B cell (primary cell): ENCODE results near the gene UCN3. TPM values are rescaled to one million over a fixed set of nuclear protein-coding genes. Genes with fewer than 3 reads are reported as not detected.
"Not testable (repeated sequence)": the region's sequence is repeated elsewhere in the genome, so short reads cannot be mapped to it uniquely, and the experiment has no call there.

Experiments used
- ATAC-seq: fragments of 200-7000 bp; cut with Tn5 transposase; one replicate; pipeline ENCODE4 v1.10.0; 2021; ENCODE audit warnings: low read depth, mild to moderate bottlenecking, moderate number of reproducible peaks, moderate library complexity
- CTCF ChIA-PET: fragments of 350-600 bp; sonication (Branson Sonifier 250); formaldehyde crosslinking; loops from one replicate; lab custom pipeline; 2021; ENCODE audit warnings: antibody characterized with exemption, inconsistent platforms; lab: Charles Lee
- POLR2A ChIA-PET: fragments of 350-600 bp; sonication (Branson Sonifier 250); formaldehyde crosslinking; loops from one replicate; lab custom pipeline; 2021; ENCODE audit warnings: antibody characterized with exemption; lab: Charles Lee
- DNase-seq: peaks from one replicate; pipeline ENCODE4 v3.0.0; 2013
- H2AFZ ChIP-seq: 2 replicates; pipeline ENCODE4 v1.6.1; 2012; ENCODE audit warnings: mild to moderate bottlenecking, low read depth, low read length; ENCODE audit not compliant: insufficient read depth, poor library complexity, severe bottlenecking
- H3K27ac ChIP-seq, 2 donors: 1 replicate in 1 of 2; 2 replicates in 1 of 2; pipeline ENCODE4 v1.5.1; 2012 to 2013; ENCODE audit warnings: low read length in 2 of 2, mild to moderate bottlenecking in 2 of 2, moderate library complexity in 1 of 2
- H3K27me3 ChIP-seq, 4 experiments: fragments of 200-600 bp in 1 of 4; sonication (generic) in 1 of 4; replicated peaks in 1 of 4; 1 replicate in 2 of 4; 2 replicates in 2 of 4; pipeline versions ENCODE4 v1.6.1 to v1.7.0; 2013 to 2016; ENCODE audit warnings: low read length in 3 of 4, mild to moderate bottlenecking in 2 of 4, mixed read lengths in 1 of 4, moderate library complexity in 1 of 4; ENCODE audit not compliant: insufficient read depth in 4 of 4, control insufficient read depth in 3 of 4; ENCODE audit errors: control extremely low read depth in 1 of 4
- H3K36me3 ChIP-seq, 2 experiments: replicated peaks in 1 of 2; 1 replicate in 1 of 2; 2 replicates in 1 of 2; pipeline versions ENCODE4 v1.6.1 to v1.7.1; 2013; ENCODE audit warnings: low read length in 1 of 2; ENCODE audit not compliant: insufficient read depth in 2 of 2, control insufficient read depth in 1 of 2; ENCODE audit errors: control extremely low read depth in 1 of 2, extremely low read depth in 1 of 2
- H3K4me1 ChIP-seq, 2 donors: fragments of 200-600 bp in 1 of 2; sonication (generic) in 1 of 2; 1 replicate in 1 of 2; 2 replicates in 1 of 2; pipeline versions ENCODE4 v1.5.1 to v1.6.1; 2013 to 2017; ENCODE audit warnings: low read length in 2 of 2; ENCODE audit not compliant: control insufficient read depth in 2 of 2, insufficient read depth in 2 of 2
- H3K4me2 ChIP-seq: replicated peaks from 2 replicates; pipeline ENCODE3; 2012; ENCODE audit warnings: mild to moderate bottlenecking, low read depth, low read length; ENCODE audit not compliant: poor library complexity, severe bottlenecking
- H3K4me3 ChIP-seq, 5 experiments: fragments of 200-600 bp in 1 of 5; sonication (generic) in 1 of 5; 1 replicate in 3 of 5; 2 replicates in 2 of 5; pipeline versions ENCODE4 v1.5.1 to v1.7.0; 2011 to 2016; ENCODE audit warnings: low read length in 4 of 5, mild to moderate bottlenecking in 4 of 5, low read depth in 2 of 5, control low read depth in 1 of 5, moderate library complexity in 1 of 5; ENCODE audit not compliant: insufficient read depth in 1 of 5; ENCODE audit errors: control extremely low read depth in 1 of 5, extremely low read depth in 1 of 5
- H3K79me2 ChIP-seq: fragments of 200-600 bp; sonication (generic); one replicate; pipeline ENCODE4 v1.6.0; 2016; ENCODE audit warnings: low read length; ENCODE audit not compliant: control insufficient read depth, insufficient read depth
- H3K9ac ChIP-seq: fragments of 200-600 bp; sonication (generic); 2 replicates; pipeline ENCODE4 v1.6.1; 2017; ENCODE audit warnings: mild to moderate bottlenecking, low read length, moderate library complexity
- H3K9me3 ChIP-seq, 3 donors: one replicate each; pipeline versions ENCODE4 v1.6.1 to v1.7.1; 2013; ENCODE audit warnings: low read length in 2 of 3; ENCODE audit not compliant: control insufficient read depth in 2 of 3, insufficient read depth in 1 of 3; ENCODE audit errors: control extremely low read depth in 1 of 3
- H4K20me1 ChIP-seq: 2 replicates; pipeline ENCODE4 v1.6.0; 2012; ENCODE audit warnings: mild to moderate bottlenecking, low read length; ENCODE audit not compliant: insufficient read depth, control insufficient read depth, poor library complexity, severe bottlenecking
- H3K27ac Mint-ChIP-seq: one replicate; pipeline ENCODE4 v1.8.0; 2021; ENCODE audit warnings: mixed read lengths
- H3K27me3 Mint-ChIP-seq: one replicate; pipeline ENCODE4 v1.8.0; 2021; ENCODE audit warnings: mixed read lengths
- H3K4me1 Mint-ChIP-seq: one replicate; pipeline ENCODE4 v1.8.0; 2021; ENCODE audit warnings: mixed read lengths
- H3K4me3 Mint-ChIP-seq: one replicate; pipeline ENCODE4 v1.8.0; 2021; ENCODE audit warnings: mixed read lengths
- H3K9me3 Mint-ChIP-seq: one replicate; pipeline ENCODE4 v1.8.0; 2022; ENCODE audit warnings: mixed read lengths; ENCODE audit not compliant: insufficient read depth
- CTCF ChIP-seq: fragments of 200-600 bp; IDR thresholded peaks from one replicate; pipeline ENCODE4 v1.8.0; 2022; ENCODE audit warnings: antibody characterized with exemption, mild to moderate bottlenecking
- EZH2 ChIP-seq: IDR thresholded peaks from 2 replicates; pipeline ENCODE4 v1.6.1; 2012; ENCODE audit warnings: borderline replicate concordance, low read depth, mild to moderate bottlenecking, moderate library complexity, low read length; ENCODE audit not compliant: insufficient read depth, poor library complexity, severe bottlenecking
- WGBS: methylation state at CpG from one replicate; pipeline ENCODE4 v1.1.5; 2013; ENCODE audit warnings: missing lambda C conversion rate; ENCODE audit not compliant: insufficient coverage; 5-methylcytosine and 5-hydroxymethylcytosine counted together
- intact Hi-C: fragments of 100-400 bp; cut with micrococcal nuclease; formaldehyde crosslinking; loops from one replicate; pipeline ENCODE4 v1.10.0; 2022
- polyA plus RNA-seq: library from polyadenylated mRNA; depleted of rRNA; stranded (reverse); fragments of >200 nt; gene quantifications from 2 replicates; pipeline ENCODE4 v1.2.3, GENCODE V29; 2012
- total RNA-seq, 2 donors: library from RNA; stranded (reverse); fragments of 120-200 nt in 1 of 2; gene quantifications; 1 replicate in 1 of 2; 2 replicates in 1 of 2; pipeline versions ENCODE4 v1.2.3 to v1.2.4, GENCODE V29; 2013 to 2022

UCN3 gene
- total and polyA plus RNA-seq, 2 donors (not counting 1 experiment from before 2014, with no cell fraction given) = not detected

- H3K4me3 ChIP-seq = no peak overlapping the region
- H3K27me3 ChIP-seq = peaks cover 0 to 8% (median 3%) of the 10 kb centered on the region in 4 experiments
- no peak for ATAC-seq
- no CpG with 5 or more reads among the region's 1 CpG for WGBS
- no peak for TF ChIP-seq CTCF
- no peak for TF ChIP-seq EZH2
- peaks cover under 1% of the 10 kb centered on the region in 2 donors for H3K4me1 ChIP-seq
- no peak for DNase-seq
- H3K36me3 ChIP-seq = no peaks in the 10 kb centered on the region
- peaks cover 17% of the 10 kb centered on the region for H3K27me3 Mint-ChIP-seq
- no peak overlapping the region for H3K9ac ChIP-seq
- ChIA-PET CTCF (no interaction called here), POLR2A (no interaction called here)
- H3K27ac Mint-ChIP-seq = no peak overlapping the region
- H3K79me2 ChIP-seq = no peaks in the 10 kb centered on the region
- no peaks in the 10 kb centered on the region for H3K9me3 Mint-ChIP-seq
- no peak overlapping the region for H3K4me3 Mint-ChIP-seq
- no peak overlapping the region for H3K4me2 ChIP-seq
- no peaks in the 10 kb centered on the region for H3K4me1 Mint-ChIP-seq
- peaks cover 0 to 3% (median 0%) of the 10 kb centered on the region in 3 donors for H3K9me3 ChIP-seq
- intact Hi-C loops = no loop called here
- no peak overlapping the region for H2AFZ ChIP-seq
- H3K27ac ChIP-seq = no peak overlapping the region
- no peaks in the 10 kb centered on the region for H4K20me1 ChIP-seq
Measured at GRCh38 chr10:5406918-5407317, 42.2 kb downstream of the UCN3 start.

DNA sequence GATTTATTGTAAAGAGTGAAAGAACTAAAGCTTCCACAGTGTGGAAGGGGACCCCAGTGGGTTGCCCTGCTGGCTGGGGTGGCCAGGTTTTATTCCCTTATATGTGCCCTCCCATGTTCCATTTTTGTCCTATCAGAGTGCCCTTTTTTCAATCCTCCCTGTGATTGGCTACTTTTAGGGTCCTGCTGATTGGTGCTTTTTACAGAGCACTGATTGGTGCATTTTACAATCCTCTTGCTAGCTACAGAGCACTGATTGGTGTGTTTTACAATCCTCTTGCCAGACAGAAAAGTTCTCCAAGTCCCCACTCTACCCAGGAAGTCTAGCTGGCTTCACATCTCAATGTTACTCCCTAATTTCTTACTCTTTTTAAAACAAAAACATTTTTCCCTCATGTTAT lies 46.0 kb downstream of the UCN3 start:
- not testable (repeated sequence) for H3K4me2 ChIP-seq
- CTCF ChIA-PET = interaction anchor here (1.0 kb wide), 1 partner anchor 22 kb away, joined by 5 read pairs; no protein-coding TSS in a partner anchor

More for the DNA sequence above, 46.0 kb downstream of the UCN3 start:
- H3K27me3 Mint-ChIP-seq = peaks cover 17% of the 10 kb centered on the region
- H3K27ac Mint-ChIP-seq, ATAC-seq, H3K9me3 ChIP-seq, H2AFZ ChIP-seq, H3K4me1 Mint-ChIP-seq, H4K20me1 ChIP-seq, H3K36me3 ChIP-seq, H3K9ac ChIP-seq, H3K27ac ChIP-seq, H3K4me1 ChIP-seq, H3K79me2 ChIP-seq, H3K4me3 Mint-ChIP-seq, H3K9me3 Mint-ChIP-seq, intact Hi-C loops, DNase-seq, H3K4me3 ChIP-seq: not testable (repeated sequence)
- H3K27me3 ChIP-seq = peaks cover 0 to 16% (median 3%) of the 10 kb centered on the region in 4 experiments
- POLR2A ChIA-PET = interaction anchor here (0.7 kb wide), 1 partner anchor 162 kb away, joined by 5 read pairs; no protein-coding TSS in a partner anchor
